Uterus (tissue), 2 donors: ENCODE results near the gene TRAF5.

Experiments
- POLR2A ChIP-seq, 2 donors: fragments of 450-650 bp; IDR thresholded peaks; one replicate each; pipeline ENCODE4 v1.6.1; 2016; ENCODE audit warnings: antibody characterized with exemption in 2 of 2, mild to moderate bottlenecking in 1 of 2, moderate library complexity in 1 of 2
- TF ChIP-seq, protein P1 (sequence below), 4 experiments: fragments of 200-600 bp in 2 of 4; fragments of 450-650 bp in 2 of 4; sonication (generic) in 2 of 4; IDR thresholded peaks; one replicate each; pipeline ENCODE4 v1.5.1; 2016 to 2019; ENCODE audit warnings: antibody characterized with exemption in 4 of 4, mild to moderate bottlenecking in 2 of 4, moderate library complexity in 1 of 4

DNA sequence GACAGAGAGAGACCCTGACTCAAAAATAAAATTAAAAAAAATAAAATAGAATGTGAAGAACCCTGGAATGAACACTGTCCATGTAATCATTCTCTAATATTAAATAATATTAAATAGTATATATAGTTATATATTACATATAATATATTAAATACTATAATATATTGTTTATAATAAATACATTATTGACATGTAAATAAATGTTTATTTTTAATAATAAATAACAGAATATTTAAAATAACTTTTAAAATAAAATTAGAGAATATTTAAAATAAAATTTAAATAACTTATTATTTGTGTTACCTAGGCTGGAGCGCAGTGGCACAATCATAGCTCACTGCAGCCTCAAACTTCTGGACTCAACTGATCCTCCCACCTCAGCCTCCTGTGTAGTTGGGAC, 32.1 kb downstream of the TRAF5 start:
- TF ChIP-seq, protein P1, sequence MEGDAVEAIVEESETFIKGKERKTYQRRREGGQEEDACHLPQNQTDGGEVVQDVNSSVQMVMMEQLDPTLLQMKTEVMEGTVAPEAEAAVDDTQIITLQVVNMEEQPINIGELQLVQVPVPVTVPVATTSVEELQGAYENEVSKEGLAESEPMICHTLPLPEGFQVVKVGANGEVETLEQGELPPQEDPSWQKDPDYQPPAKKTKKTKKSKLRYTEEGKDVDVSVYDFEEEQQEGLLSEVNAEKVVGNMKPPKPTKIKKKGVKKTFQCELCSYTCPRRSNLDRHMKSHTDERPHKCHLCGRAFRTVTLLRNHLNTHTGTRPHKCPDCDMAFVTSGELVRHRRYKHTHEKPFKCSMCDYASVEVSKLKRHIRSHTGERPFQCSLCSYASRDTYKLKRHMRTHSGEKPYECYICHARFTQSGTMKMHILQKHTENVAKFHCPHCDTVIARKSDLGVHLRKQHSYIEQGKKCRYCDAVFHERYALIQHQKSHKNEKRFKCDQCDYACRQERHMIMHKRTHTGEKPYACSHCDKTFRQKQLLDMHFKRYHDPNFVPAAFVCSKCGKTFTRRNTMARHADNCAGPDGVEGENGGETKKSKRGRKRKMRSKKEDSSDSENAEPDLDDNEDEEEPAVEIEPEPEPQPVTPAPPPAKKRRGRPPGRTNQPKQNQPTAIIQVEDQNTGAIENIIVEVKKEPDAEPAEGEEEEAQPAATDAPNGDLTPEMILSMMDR (IDR thresholded peaks at IDR 0.05), result no peak
- no peak for TF ChIP-seq POLR2A (IDR thresholded peaks at IDR 0.05)
